Chondrocyte (in vitro differentiated cells): ENCODE measurements around the gene RAI2. TPM values are rescaled to one million over a fixed set of nuclear protein-coding genes. Genes with fewer than 3 reads are reported as not detected.

Source experiments
- DNase-seq: peaks from one replicate; pipeline ENCODE4 v3.0.0; 2021; ENCODE audit warnings: mixed read lengths, low spot score
- H3K27ac Mint-ChIP-seq: one replicate; pipeline ENCODE4 v1.8.0; 2021; ENCODE audit warnings: mild to moderate bottlenecking, moderate library complexity, mixed read lengths; ENCODE audit not compliant: unreplicated experiment
- H3K27me3 Mint-ChIP-seq: 2 replicates; pipeline ENCODE4 v1.8.0; 2021; ENCODE audit warnings: low read depth, mixed read lengths
- H3K36me3 Mint-ChIP-seq: 2 replicates; pipeline ENCODE4 v1.8.0; 2021; ENCODE audit warnings: low read depth, mixed read lengths
- H3K4me1 Mint-ChIP-seq: 2 replicates; pipeline ENCODE4 v1.8.0; 2021; ENCODE audit warnings: low read depth, mild to moderate bottlenecking, mixed read lengths
- H3K4me3 Mint-ChIP-seq: one replicate; pipeline ENCODE4 v1.8.0; 2021; ENCODE audit warnings: mild to moderate bottlenecking, moderate library complexity, mixed read lengths; ENCODE audit not compliant: unreplicated experiment
- H3K9me3 Mint-ChIP-seq: 2 replicates; pipeline ENCODE4 v1.8.0; 2021; ENCODE audit warnings: low read depth, mixed read lengths
- CTCF ChIP-seq: fragments of 200-600 bp; sonication (generic); IDR thresholded peaks from 2 replicates; pipeline ENCODE4 v1.5.0; 2021; ENCODE audit warnings: antibody characterized with exemption, mild to moderate bottlenecking, moderate library complexity
- total RNA-seq: library from RNA; stranded (reverse); gene quantifications from 3 replicates; pipeline ENCODE4 v1.2.1, GENCODE V29; 2021

RAI2 gene
- total RNA-seq, 1 donor from 2014 or later: 0.97 TPM

GRCh38 chrX:17822351-17822750 lies 38.7 kb downstream of the RAI2 start:
- peaks cover 7% of the 10 kb centered on the region for H3K27me3 Mint-ChIP-seq
- no peak overlapping the region for H3K27ac Mint-ChIP-seq
- H3K9me3 Mint-ChIP-seq: peaks cover 5% of the 10 kb centered on the region
- no peak for DNase-seq
- no peak overlapping the region for H3K4me3 Mint-ChIP-seq
- peaks cover 14% of the 10 kb centered on the region for H3K4me1 Mint-ChIP-seq
- H3K36me3 Mint-ChIP-seq: peaks cover 2% of the 10 kb centered on the region
- TF ChIP-seq CTCF: no peak

- TF ChIP-seq CTCF: no peak
- H3K4me3 Mint-ChIP-seq: no peak overlapping the region
- no peak for DNase-seq
- H3K4me1 Mint-ChIP-seq: peaks cover 5% of the 10 kb centered on the region
- no peak overlapping the region for H3K27ac Mint-ChIP-seq
- no peaks in the 10 kb centered on the region for H3K9me3 Mint-ChIP-seq
- peaks cover 7% of the 10 kb centered on the region for H3K27me3 Mint-ChIP-seq
- H3K36me3 Mint-ChIP-seq: no peaks in the 10 kb centered on the region
These were observed 41.0 kb downstream of the RAI2 start for GRCh38 chrX:17820100-17820499.

- H3K36me3 Mint-ChIP-seq: no peaks in the 10 kb centered on the region
- H3K27ac Mint-ChIP-seq: no peak overlapping the region
- no peak overlapping the region for H3K4me3 Mint-ChIP-seq
- DNase-seq: no peak
- peaks cover 8% of the 10 kb centered on the region for H3K4me1 Mint-ChIP-seq
- H3K9me3 Mint-ChIP-seq: no peaks in the 10 kb centered on the region
- no peak for TF ChIP-seq CTCF
- peaks cover 7% of the 10 kb centered on the region for H3K27me3 Mint-ChIP-seq
These were observed 42.4 kb downstream of the RAI2 start for GRCh38 chrX:17818726-17819125.

GRCh38 chrX:17817251-17817650 lies 43.8 kb downstream of the RAI2 start:
- no peak overlapping the region for H3K27ac Mint-ChIP-seq
- peaks cover 8% of the 10 kb centered on the region for H3K4me1 Mint-ChIP-seq
- no peaks in the 10 kb centered on the region for H3K36me3 Mint-ChIP-seq
- no peaks in the 10 kb centered on the region for H3K9me3 Mint-ChIP-seq
- H3K4me3 Mint-ChIP-seq: no peak overlapping the region
- DNase-seq: no peak
- TF ChIP-seq CTCF: no peak
- H3K27me3 Mint-ChIP-seq: peaks cover 7% of the 10 kb centered on the region

GRCh38 chrX:17814557-17814956 lies 46.5 kb downstream of the RAI2 start:
- DNase-seq: no peak
- Mint-ChIP-seq H3K4me1 (peaks cover 8% of the 10 kb centered on the region), H3K27ac (no peak overlapping the region), H3K36me3 (no peaks in the 10 kb centered on the region), H3K4me3 (no peak overlapping the region), H3K9me3 (no peaks in the 10 kb centered on the region), H3K27me3 (peaks cover 3% of the 10 kb centered on the region)
- TF ChIP-seq CTCF: no peak
